Measurements from ENCODE around the gene ADCY7. TPM values are rescaled to one million over a fixed set of nuclear protein-coding genes. Genes with fewer than 3 reads are reported as not detected.

ADCY7 gene
- total RNA-seq, 5 donors from 2014 or later (not counting 1 experiment from before 2014, with no cell fraction given) = 201 to 314 (median 278) TPM

GRCh38 chr16:50280932-50281331 is 14.6 kb downstream of the ADCY7 start:
- 90% methylated on average over 5 of the region's 5 CpGs for WGBS (ENCODE audit: insufficient coverage)
- peaks cover 87 to 99% (median 99%) of the 10 kb centered on the region in 3 donors for H3K4me1 Mint-ChIP-seq
- H3K9me3 Mint-ChIP-seq = no peaks in the 10 kb centered on the region
- DNase-seq (no peak), ATAC-seq (replicated peaks in 1 of 4) (no peak)
- ChIA-PET CTCF (interaction anchor here (0.6 to 1.2 kb wide), 3 partner anchors 15 to 399 kb away, joined by 3 to 7 read pairs (median 4); partner anchors contain the start of gene ADCY7 (in 1 of the 2)), POLR2A (interaction anchor here in 1 of 2 donors (0.6 kb wide), 1 partner anchor 244 kb away, joined by 3 read pairs; no protein-coding TSS in a partner anchor)
- peaks cover 0 to 27% of the 10 kb centered on the region in 2 donors for H3K36me3 ChIP-seq (ENCODE audit: control insufficient read depth in 2 of 2, extremely low read depth in 1 of 2, insufficient read depth in 1 of 2, low read length in 1 of 2)
- H3K27me3 Mint-ChIP-seq = no peaks in the 10 kb centered on the region
- H3K36me3 Mint-ChIP-seq = peaks cover 14% of the 10 kb centered on the region
- H3K4me3 Mint-ChIP-seq = peak overlapping the region in 1 of 3 donors; percentile 85
- H3K4me3 ChIP-seq (ENCODE audit: control insufficient read depth in 1 of 2, extremely low read depth in 1 of 2, low read length in 1 of 2) = peak overlapping the region in 1 of 2 donors; percentile 37
- peaks cover 47 to 94% of the 10 kb centered on the region in 2 experiments for H3K4me1 ChIP-seq (ENCODE audit: control insufficient read depth in 1 of 2, extremely low read depth in 1 of 2, insufficient read depth in 2 of 2, low read length in 2 of 2)
- H3K27me3 ChIP-seq (replicated peaks in 1 of 2; ENCODE audit: control insufficient read depth in 2 of 2, extremely low read depth in 1 of 2, insufficient read depth in 2 of 2, low read length in 1 of 2) = no peaks in the 10 kb centered on the region
- peak overlapping the region; percentile 68 for H3K27ac ChIP-seq (ENCODE audit: low read length)
- H3K9me3 ChIP-seq = no peaks in the 10 kb centered on the region
- H3K27ac Mint-ChIP-seq = peak overlapping the region; percentile 89 to 99

GRCh38 chr16:50281391-50282009 is 15.1 kb downstream of the ADCY7 start:
- Histone ChIP-seq H3K27ac (ENCODE audit: low read length) (peak overlapping the region; percentile 68), H3K4me1 (ENCODE audit: control insufficient read depth in 1 of 2, extremely low read depth in 1 of 2, insufficient read depth in 2 of 2, low read length in 2 of 2) (peaks cover 45 to 94% of the 10 kb centered on the region in 2 experiments), H3K4me3 (ENCODE audit: control insufficient read depth in 1 of 2, extremely low read depth in 1 of 2, low read length in 1 of 2) (peak overlapping the region; percentile 37 to 45), H3K9me3 (no peaks in the 10 kb centered on the region), H3K36me3 (ENCODE audit: control insufficient read depth in 2 of 2, extremely low read depth in 1 of 2, insufficient read depth in 1 of 2, low read length in 1 of 2) (peaks cover 2 to 23% of the 10 kb centered on the region in 2 donors), H3K27me3 (replicated peaks in 1 of 2; ENCODE audit: control insufficient read depth in 2 of 2, extremely low read depth in 1 of 2, insufficient read depth in 2 of 2, low read length in 1 of 2) (no peaks in the 10 kb centered on the region)
- WGBS (ENCODE audit: insufficient coverage) = 37% methylated on average over 9 of the region's 21 CpGs
- H3K36me3 Mint-ChIP-seq = peaks cover 18% of the 10 kb centered on the region
- ChIA-PET POLR2A (interaction anchor here in 1 of 2 donors (0.6 kb wide), 1 partner anchor 245 kb away, joined by 3 read pairs; no protein-coding TSS in a partner anchor), CTCF (interaction anchor here (0.6 to 1.6 kb wide), 3 partner anchors 8 to 72 kb away, joined by 4 read pairs; no protein-coding TSS in a partner anchor)
- peak overlapping the region; percentile 61 to 85 (median 70) for H3K4me3 Mint-ChIP-seq
- no peak for DNase-seq
- H3K9me3 Mint-ChIP-seq = peaks cover 0 to 2% (median 0%) of the 10 kb centered on the region in 3 donors
- H3K27ac Mint-ChIP-seq = peak overlapping the region; percentile 89 to 99
- H3K27me3 Mint-ChIP-seq = no peaks in the 10 kb centered on the region
- ATAC-seq (replicated peaks in 1 of 4) = no peak
- H3K4me1 Mint-ChIP-seq = peaks cover 81 to 99% (median 99%) of the 10 kb centered on the region in 3 donors

GRCh38 chr16:50282010-50282538 is 15.7 kb downstream of the ADCY7 start:
- H3K4me1 ChIP-seq (ENCODE audit: control insufficient read depth in 1 of 2, extremely low read depth in 1 of 2, insufficient read depth in 2 of 2, low read length in 2 of 2) = peaks cover 43 to 90% of the 10 kb centered on the region in 2 experiments
- peak overlapping the region; percentile 37 to 45 for H3K4me3 ChIP-seq (ENCODE audit: control insufficient read depth in 1 of 2, extremely low read depth in 1 of 2, low read length in 1 of 2)
- peaks cover 7 to 26% of the 10 kb centered on the region in 2 donors for H3K36me3 ChIP-seq (ENCODE audit: control insufficient read depth in 2 of 2, extremely low read depth in 1 of 2, insufficient read depth in 1 of 2, low read length in 1 of 2)
- ChIA-PET POLR2A (interaction anchor here (0.6 kb wide), 2 partner anchors 68 to 92 kb away, joined by 3 read pairs; no protein-coding TSS in a partner anchor), CTCF (interaction anchor here (0.6 to 1.6 kb wide), 4 partner anchors 9 to 453 kb away, joined by 3 to 4 read pairs (median 4); no protein-coding TSS in a partner anchor)
- H3K9me3 ChIP-seq = no peaks in the 10 kb centered on the region
- ATAC-seq (replicated peaks in 1 of 4) (peak; percentile 66 to 84 (median 79)), DNase-seq (peak in 34 of 35 experiments; percentile 42 to 79 (median 62))
- WGBS (ENCODE audit: insufficient coverage) = 2% methylated on average over 5 of the region's 7 CpGs
- peaks cover 0 to 4% (median 0%) of the 10 kb centered on the region in 3 donors for H3K9me3 Mint-ChIP-seq
- H3K36me3 Mint-ChIP-seq = peaks cover 19% of the 10 kb centered on the region
- no peaks in the 10 kb centered on the region for H3K27me3 ChIP-seq (replicated peaks in 1 of 2; ENCODE audit: control insufficient read depth in 2 of 2, extremely low read depth in 1 of 2, insufficient read depth in 2 of 2, low read length in 1 of 2)
- no peaks in the 10 kb centered on the region for H3K27me3 Mint-ChIP-seq
- peaks cover 75 to 97% (median 95%) of the 10 kb centered on the region in 3 donors for H3K4me1 Mint-ChIP-seq
- peak overlapping the region; percentile 61 to 85 (median 70) for H3K4me3 Mint-ChIP-seq
- H3K27ac ChIP-seq (ENCODE audit: low read length) = peak overlapping the region; percentile 68
- peak overlapping the region; percentile 89 to 99 for H3K27ac Mint-ChIP-seq

- no peak for DNase-seq
- Histone ChIP-seq H3K9me3 (no peaks in the 10 kb centered on the region), H3K27ac (ENCODE audit: low read length) (peak overlapping the region; percentile 17), H3K4me3 (ENCODE audit: control insufficient read depth in 1 of 2, extremely low read depth in 1 of 2, low read length in 1 of 2) (no peak overlapping the region), H3K36me3 (ENCODE audit: control insufficient read depth in 2 of 2, extremely low read depth in 1 of 2, insufficient read depth in 1 of 2, low read length in 1 of 2) (peaks cover 8 to 31% of the 10 kb centered on the region in 2 donors), H3K4me1 (ENCODE audit: control insufficient read depth in 1 of 2, extremely low read depth in 1 of 2, insufficient read depth in 2 of 2, low read length in 2 of 2) (peaks cover 37 to 86% of the 10 kb centered on the region in 2 experiments), H3K27me3 (replicated peaks in 1 of 2; ENCODE audit: control insufficient read depth in 2 of 2, extremely low read depth in 1 of 2, insufficient read depth in 2 of 2, low read length in 1 of 2) (no peaks in the 10 kb centered on the region)
- Mint-ChIP-seq H3K36me3 (peaks cover 17% of the 10 kb centered on the region), H3K27ac (peak overlapping the region; percentile 89 to 99), H3K27me3 (no peaks in the 10 kb centered on the region), H3K4me3 (peak overlapping the region in 2 of 3 donors; percentile 70 to 85), H3K4me1 (peaks cover 66 to 91% (median 90%) of the 10 kb centered on the region in 3 donors), H3K9me3 (peaks cover 0 to 4% (median 0%) of the 10 kb centered on the region in 3 donors)
- ChIA-PET CTCF (interaction anchor here (0.9 to 1.6 kb wide), 3 partner anchors 10 to 45 kb away, joined by 3 to 4 read pairs (median 4); no protein-coding TSS in a partner anchor), POLR2A (interaction anchor here (0.5 to 0.6 kb wide), 3 partner anchors 15 to 86 kb away, joined by 3 read pairs; no protein-coding TSS in a partner anchor)
- 93% methylated on average over 7 of the region's 9 CpGs for WGBS (ENCODE audit: insufficient coverage)
- no peak for ATAC-seq (replicated peaks in 1 of 4)
These were observed 16.7 kb downstream of the ADCY7 start for GRCh38 chr16:50282955-50283631.

GRCh38 chr16:50284131-50284911 is 18.0 kb downstream of the ADCY7 start:
- POLR2A ChIA-PET = interaction anchor here (0.6 kb wide), 2 partner anchors 28 to 109 kb away, joined by 3 read pairs; no protein-coding TSS in a partner anchor
- peaks cover 21% of the 10 kb centered on the region for H3K36me3 Mint-ChIP-seq
- peak overlapping the region; percentile 39 to 85 (median 51) for H3K4me3 Mint-ChIP-seq
- H3K27me3 Mint-ChIP-seq = no peaks in the 10 kb centered on the region
- H3K4me3 ChIP-seq (ENCODE audit: control insufficient read depth in 1 of 2, extremely low read depth in 1 of 2, low read length in 1 of 2) = no peak overlapping the region
- WGBS (ENCODE audit: insufficient coverage) = 52% methylated on average over 13 of the region's 14 CpGs
- H3K9me3 Mint-ChIP-seq = peaks cover 0 to 4% (median 0%) of the 10 kb centered on the region in 3 donors
- peaks cover 59 to 87% (median 83%) of the 10 kb centered on the region in 3 donors for H3K4me1 Mint-ChIP-seq
- peak overlapping the region; percentile 15 for H3K27ac ChIP-seq (ENCODE audit: low read length)
- H3K9me3 ChIP-seq = no peaks in the 10 kb centered on the region
- peak overlapping the region; percentile 89 to 99 for H3K27ac Mint-ChIP-seq
- no peaks in the 10 kb centered on the region for H3K27me3 ChIP-seq (replicated peaks in 1 of 2; ENCODE audit: control insufficient read depth in 2 of 2, extremely low read depth in 1 of 2, insufficient read depth in 2 of 2, low read length in 1 of 2)
- peak in 3 of 4 experiments; percentile 33 to 41 (median 37) for ATAC-seq (replicated peaks in 1 of 4)
- CTCF ChIA-PET = interaction anchor here in 1 of 2 donors (1.2 kb wide), 1 partner anchor 10 kb away, joined by 3 read pairs; no protein-coding TSS in a partner anchor
- H3K36me3 ChIP-seq (ENCODE audit: control insufficient read depth in 2 of 2, extremely low read depth in 1 of 2, insufficient read depth in 1 of 2, low read length in 1 of 2) = peaks cover 9 to 38% of the 10 kb centered on the region in 2 donors
- DNase-seq = peak in 5 of 35 experiments; percentile 18 to 38 (median 29)
- peaks cover 25 to 81% of the 10 kb centered on the region in 2 experiments for H3K4me1 ChIP-seq (ENCODE audit: control insufficient read depth in 1 of 2, extremely low read depth in 1 of 2, insufficient read depth in 2 of 2, low read length in 2 of 2)

Measured in T-cell (primary cell).